ENCODE data around the gene SIVA1.
A peak's percentile ranks its signal among the peaks of the same experiment; 100 is the strongest.

The SIVA1 gene

GRCh38 chr14:104751539-104752422 lies 1.2 kb upstream of the SIVA1 start:
- DNase-seq (ENCODE audit: low read depth in 2 of 2) = no peak

GRCh38 chr14:104752423-104752734 lies 568 bp upstream of the SIVA1 start:
- no peak for DNase-seq (ENCODE audit: low read depth in 2 of 2)

- DNase-seq (ENCODE audit: low read depth in 2 of 2) = no peak
Measured at GRCh38 chr14:104753528-104754212, 723 bp downstream of the SIVA1 start.

GRCh38 chr14:104754213-104754851 lies 1.4 kb downstream of the SIVA1 start:
- DNase-seq (ENCODE audit: low read depth in 2 of 2) = no peak

GRCh38 chr14:104755621-104756020 lies 2.7 kb downstream of the SIVA1 start:
- no peak for DNase-seq (ENCODE audit: low read depth in 2 of 2)

- DNase-seq (ENCODE audit: low read depth in 2 of 2) = no peak
Measured at GRCh38 chr14:104756477-104757237, 3.7 kb downstream of the SIVA1 start.

- DNase-seq (ENCODE audit: low read depth in 2 of 2) = no peak
Measured at GRCh38 chr14:104757238-104757585, 4.3 kb downstream of the SIVA1 start.

GRCh38 chr14:104757681-104758392 lies 4.9 kb downstream of the SIVA1 start:
- no peak for DNase-seq (ENCODE audit: low read depth in 2 of 2)

GRCh38 chr14:104758981-104759969 lies 6.3 kb downstream of the SIVA1 start:
- no peak for DNase-seq (ENCODE audit: low read depth in 2 of 2)

GRCh38 chr14:104765517-104765916 lies 12.6 kb downstream of the SIVA1 start:
- DNase-seq (ENCODE audit: low read depth in 2 of 2) = no peak

GRCh38 chr14:104766256-104766862 lies 13.4 kb downstream of the SIVA1 start:
- no peak for DNase-seq (ENCODE audit: low read depth in 2 of 2)

GRCh38 chr14:104766863-104767633 lies 14.1 kb downstream of the SIVA1 start:
- DNase-seq (ENCODE audit: low read depth in 2 of 2) = no peak

- DNase-seq (ENCODE audit: low read depth in 2 of 2) = no peak
Measured at GRCh38 chr14:104767634-104767918, 14.6 kb downstream of the SIVA1 start.

- DNase-seq (ENCODE audit: low read depth in 2 of 2) = peak; percentile 93 to 95
Measured at GRCh38 chr14:104768437-104769323, 15.7 kb downstream of the SIVA1 start.

GRCh38 chr14:104769324-104770071 lies 16.6 kb downstream of the SIVA1 start:
- no peak for DNase-seq (ENCODE audit: low read depth in 2 of 2)

- no peak for DNase-seq (ENCODE audit: low read depth in 2 of 2)
Measured at GRCh38 chr14:104770072-104770579, 17.2 kb downstream of the SIVA1 start.

- no peak for DNase-seq (ENCODE audit: low read depth in 2 of 2)
Measured at GRCh38 chr14:104770851-104771272, 17.9 kb downstream of the SIVA1 start.
